GM21717 (cell line): ENCODE measurements around the gene PCDH9.
A peak's percentile ranks its signal among the peaks of the same experiment; 100 is the strongest.

Source experiments
- ATAC-seq: cut with Tn5 transposase; IDR thresholded peaks from one replicate; pipeline ENCODE4 v1.9.1; 2021; ENCODE audit warnings: mild to moderate bottlenecking, moderate library complexity; ENCODE audit not compliant: unreplicated experiment

The PCDH9 gene

GRCh38 chr13:67229481-67230403 is at the start of gene PCDH9:
Gene PCDH9 (minus strand): TSS chr13:67230336. CDS start chr13:67228440, 1,896 bp downstream.
- ATAC-seq = peak; percentile 7

GRCh38 chr13:67278235-67278634 is 48.1 kb upstream of the PCDH9 start:
- no peak for ATAC-seq

GRCh38 chr13:67277581-67277980 is 47.4 kb upstream of the PCDH9 start:
- no peak for ATAC-seq

- ATAC-seq = no peak
Measured at GRCh38 chr13:67275351-67275960, 45.3 kb upstream of the PCDH9 start.

GRCh38 chr13:67273001-67273400 is 42.9 kb upstream of the PCDH9 start:
- ATAC-seq = no peak

GRCh38 chr13:67267136-67267535 is 37.0 kb upstream of the PCDH9 start:
- ATAC-seq = no peak

GRCh38 chr13:67259208-67259607 is 29.1 kb upstream of the PCDH9 start:
- no peak for ATAC-seq

GRCh38 chr13:67258482-67258881 is 28.3 kb upstream of the PCDH9 start:
- peak; percentile 82 for ATAC-seq

GRCh38 chr13:67238861-67239260 is 8.7 kb upstream of the PCDH9 start:
- no peak for ATAC-seq

- ATAC-seq = no peak
Measured at GRCh38 chr13:67238277-67238859, 8.2 kb upstream of the PCDH9 start.

- ATAC-seq = no peak
Measured at GRCh38 chr13:67235265-67235664, 5.1 kb upstream of the PCDH9 start.

- no peak for ATAC-seq
Measured at GRCh38 chr13:67232384-67232783, 2.2 kb upstream of the PCDH9 start.

GRCh38 chr13:67231289-67232000 is 1.3 kb upstream of the PCDH9 start:
- no peak for ATAC-seq

- ATAC-seq = peak; percentile 99
Measured at GRCh38 chr13:67230404-67231288, 510 bp upstream of the PCDH9 start.

- ATAC-seq = no peak
Measured at GRCh38 chr13:67228916-67229315, 1.2 kb downstream of the PCDH9 start.

- ATAC-seq = no peak
Measured at GRCh38 chr13:67228031-67228430, 2.1 kb downstream of the PCDH9 start.

- no peak for ATAC-seq
Measured at GRCh38 chr13:67227131-67227983, 2.8 kb downstream of the PCDH9 start.

- ATAC-seq = no peak
Measured at GRCh38 chr13:67226696-67227095, 3.4 kb downstream of the PCDH9 start.
